H9 (cell line): ENCODE data around the gene ZNF749. TPM values are rescaled to one million over a fixed set of nuclear protein-coding genes. Genes with fewer than 3 reads are reported as not detected.

Experiments used
- DNase-seq: peaks from one replicate; pipeline ENCODE4 v3.0.0-alpha.2; 2017
- H2AFZ ChIP-seq: one replicate; pipeline ENCODE4 v1.6.1; 2013; ENCODE audit warnings: mild to moderate bottlenecking, low read length, control low read depth, moderate library complexity
- H2AK5ac ChIP-seq: 2 replicates; pipeline ENCODE4 v1.6.1; 2013; ENCODE audit warnings: low read length, control low read depth, mixed read lengths; ENCODE audit not compliant: insufficient read length
- H2BK120ac ChIP-seq: one replicate; pipeline ENCODE4 v1.6.1; 2013; ENCODE audit warnings: low read depth, mild to moderate bottlenecking, low read length, control low read depth, inconsistent platforms; ENCODE audit not compliant: poor library complexity, severe bottlenecking
- H2BK12ac ChIP-seq: 2 replicates; pipeline ENCODE4 v1.6.1; 2013; ENCODE audit warnings: low read length, control low read depth, mixed read lengths, low read depth; ENCODE audit not compliant: insufficient read length
- H2BK15ac ChIP-seq: 2 replicates; pipeline ENCODE4 v1.6.1; 2013; ENCODE audit warnings: low read depth, low read length, control low read depth
- H2BK20ac ChIP-seq: one replicate; pipeline ENCODE4 v1.6.1; 2013; ENCODE audit warnings: low read depth, mild to moderate bottlenecking, low read length, control low read depth, inconsistent platforms; ENCODE audit not compliant: poor library complexity, severe bottlenecking
- H2BK5ac ChIP-seq: 2 replicates; pipeline ENCODE4 v1.6.1; 2013; ENCODE audit warnings: low read length, control low read depth, mixed read lengths; ENCODE audit not compliant: insufficient read length
- H3K14ac ChIP-seq: 2 replicates; pipeline ENCODE4 v1.6.1; 2013; ENCODE audit warnings: low read length, control low read depth; ENCODE audit not compliant: insufficient read depth
- H3K18ac ChIP-seq: 2 replicates; pipeline ENCODE4 v1.6.1; 2013; ENCODE audit warnings: low read depth, mild to moderate bottlenecking, mixed read lengths, low read length, control low read depth; ENCODE audit not compliant: insufficient read length
- H3K23ac ChIP-seq: 2 replicates; pipeline ENCODE4 v1.6.1; 2013; ENCODE audit warnings: low read length, control low read depth, mixed read lengths, low read depth; ENCODE audit not compliant: insufficient read length
- H3K23me2 ChIP-seq: 2 replicates; pipeline ENCODE4 v1.6.1; 2013; ENCODE audit warnings: low read depth, mild to moderate bottlenecking, mixed read lengths, low read length, control low read depth; ENCODE audit not compliant: insufficient read length, poor library complexity, severe bottlenecking
- H3K27ac ChIP-seq: 2 replicates; pipeline ENCODE4 v1.5.1; 2013; ENCODE audit warnings: low read length, control low read depth, mixed read lengths, low read depth; ENCODE audit not compliant: insufficient read length
- H3K27me3 ChIP-seq: 2 replicates; pipeline ENCODE4 v1.6.1; 2013; ENCODE audit warnings: low read length, control low read depth, inconsistent platforms; ENCODE audit not compliant: insufficient read depth
- H3K4ac ChIP-seq: 2 replicates; pipeline ENCODE4 v1.6.1; 2013; ENCODE audit warnings: low read depth, mild to moderate bottlenecking, control low read depth, inconsistent platforms, low read length, moderate library complexity
- H3K4me1 ChIP-seq: 2 replicates; pipeline ENCODE4 v1.6.1; 2013; ENCODE audit warnings: low read length, control low read depth, inconsistent platforms; ENCODE audit not compliant: insufficient read depth
- H3K4me2 ChIP-seq: 2 replicates; pipeline ENCODE4 v1.6.1; 2013; ENCODE audit warnings: low read length, control low read depth, mixed read lengths; ENCODE audit not compliant: insufficient read length, insufficient read depth
- H3K56ac ChIP-seq: 2 replicates; pipeline ENCODE4 v1.6.1; 2013; ENCODE audit warnings: low read depth, mild to moderate bottlenecking, mixed read lengths, low read length, control low read depth; ENCODE audit not compliant: insufficient read length
- H3K79me1 ChIP-seq: 2 replicates; pipeline ENCODE4 v1.6.1; 2013; ENCODE audit warnings: low read depth, mild to moderate bottlenecking, moderate library complexity, low read length, control low read depth, inconsistent platforms; ENCODE audit not compliant: insufficient read depth, poor library complexity, severe bottlenecking
- H3K79me2 ChIP-seq: 2 replicates; pipeline ENCODE4 v1.6.1; 2013; ENCODE audit warnings: low read length, control low read depth, inconsistent platforms; ENCODE audit not compliant: insufficient read depth
- H3K9ac ChIP-seq: 2 replicates; pipeline ENCODE4 v1.6.1; 2013; ENCODE audit warnings: low read length, control low read depth, mixed read lengths; ENCODE audit not compliant: insufficient read length; ENCODE audit errors: extremely low read depth
- H3K9me3 ChIP-seq: one replicate; pipeline ENCODE4 v1.6.1; 2013; ENCODE audit warnings: low read depth, low read length, inconsistent platforms; ENCODE audit not compliant: control insufficient read depth
- H3T11ph ChIP-seq: one replicate; pipeline ENCODE4 v1.6.1; 2013; ENCODE audit warnings: mild to moderate bottlenecking, low read length, control low read depth, inconsistent platforms
- H4K20me1 ChIP-seq: one replicate; pipeline ENCODE4 v1.6.1; 2013; ENCODE audit not compliant: control insufficient read depth, insufficient read length, insufficient read depth
- H4K5ac ChIP-seq: 2 replicates; pipeline ENCODE4 v1.6.1; 2013; ENCODE audit warnings: low read depth, mild to moderate bottlenecking, mixed read lengths, low read length, control low read depth; ENCODE audit not compliant: insufficient read length
- H4K8ac ChIP-seq: replicated peaks from 2 replicates; pipeline ENCODE4 v1.6.1; 2013; ENCODE audit warnings: low read length, control low read depth, mixed read lengths, low read depth; ENCODE audit not compliant: insufficient read length
- H4K91ac ChIP-seq: 2 replicates; pipeline ENCODE4 v1.6.1; 2013; ENCODE audit warnings: low read depth, mild to moderate bottlenecking, moderate library complexity, mixed read lengths, low read length, control low read depth; ENCODE audit not compliant: insufficient read length
- H3K27ac Mint-ChIP-seq, 3 experiments: 2 replicates in 2 of 3; 3 replicates in 1 of 3; pipeline ENCODE4 v1.8.0; 2020 to 2021; ENCODE audit warnings: mixed read lengths in 3 of 3, mild to moderate bottlenecking in 1 of 3, moderate library complexity in 1 of 3
- H3K27me3 Mint-ChIP-seq: 2 replicates; pipeline ENCODE4 v1.8.0; 2021; ENCODE audit warnings: low read depth, mild to moderate bottlenecking, moderate library complexity, mixed read lengths
- H3K36me3 Mint-ChIP-seq, 3 experiments: 2 replicates in 2 of 3; 3 replicates in 1 of 3; pipeline ENCODE4 v1.8.0; 2020 to 2021; ENCODE audit warnings: low read depth in 3 of 3, mixed read lengths in 3 of 3; ENCODE audit not compliant: insufficient read depth in 1 of 3
- H3K4me1 Mint-ChIP-seq, 2 experiments: 2 replicates each; pipeline ENCODE4 v1.8.0; 2020; ENCODE audit warnings: mixed read lengths in 2 of 2
- H3K4me3 Mint-ChIP-seq, 2 experiments: 2 replicates in 1 of 2; 3 replicates in 1 of 2; pipeline ENCODE4 v1.8.0; 2020 to 2021; ENCODE audit warnings: mild to moderate bottlenecking in 2 of 2, mixed read lengths in 2 of 2, moderate library complexity in 1 of 2
- H3K9me3 Mint-ChIP-seq, 2 experiments: 2 replicates in 1 of 2; 3 replicates in 1 of 2; pipeline ENCODE4 v1.8.0; 2020; ENCODE audit warnings: mild to moderate bottlenecking in 2 of 2, mixed read lengths in 2 of 2, moderate library complexity in 1 of 2
- WGBS: extraction: QIAGEN DNeasy Blood & Tissue Kit; methylation state at CpG from one replicate; pipeline ENCODE4 v1.1.7; 2013; ENCODE audit warnings: missing lambda C conversion rate, low lambda C conversion rate, mixed read lengths; ENCODE audit not compliant: insufficient read length; ENCODE audit errors: extremely low coverage; 5-methylcytosine and 5-hydroxymethylcytosine counted together
- total RNA-seq: library from RNA; stranded (reverse); gene quantifications from 2 replicates; pipeline ENCODE4 v1.2.1, GENCODE V29; 2021
- TF ChIP-seq, protein P1 (sequence below): fragments of 200-600 bp; sonication (generic); conservative IDR thresholded peaks from 3 replicates; pipeline ENCODE4 v1.8.0; 2021; ENCODE audit warnings: antibody characterized with exemption, mild to moderate bottlenecking

Gene ZNF749
- total RNA-seq, 1 experiment from 2014 or later, result 25.0 TPM

- Histone ChIP-seq H2BK12ac (no peak overlapping the region), H4K20me1 (no peaks in the 10 kb centered on the region), H4K91ac (no peak overlapping the region), H3K79me1 (no peaks in the 10 kb centered on the region), H3K23me2 (no peaks in the 10 kb centered on the region), H3K18ac (no peak overlapping the region), H3K9me3 (no peaks in the 10 kb centered on the region), H2BK120ac (no peak overlapping the region), H2BK20ac (no peak overlapping the region), H3K27ac (no peak overlapping the region), H2AFZ (no peak overlapping the region), H3T11ph (no peak overlapping the region), H3K27me3 (no peaks in the 10 kb centered on the region), H3K4ac (no peak overlapping the region), H3K56ac (no peak overlapping the region), H3K9ac (no peak overlapping the region), H2BK15ac (no peak overlapping the region), H4K8ac (no peak overlapping the region), H2AK5ac (no peak overlapping the region), H4K5ac (no peak overlapping the region), H3K79me2 (no peaks in the 10 kb centered on the region), H2BK5ac (no peak overlapping the region), H3K23ac (no peak overlapping the region), H3K4me1 (no peaks in the 10 kb centered on the region), H3K4me2 (no peak overlapping the region), H3K14ac (no peak overlapping the region)
- peaks cover 2 to 10% of the 10 kb centered on the region in 2 experiments; a peak in 4 of 5 replicates for H3K9me3 Mint-ChIP-seq
- no peak overlapping the region; a peak in 1 of 5 replicates for H3K4me3 Mint-ChIP-seq
- WGBS, result no CpG with 5 or more reads among the region's 9 CpGs
- no peaks in the 10 kb centered on the region; the same call in none of the 2 replicates for H3K27me3 Mint-ChIP-seq
- H3K36me3 Mint-ChIP-seq, result peaks cover 6 to 19% (median 7%) of the 10 kb centered on the region in 3 experiments
- DNase-seq, result no peak
- TF ChIP-seq, protein P1, sequence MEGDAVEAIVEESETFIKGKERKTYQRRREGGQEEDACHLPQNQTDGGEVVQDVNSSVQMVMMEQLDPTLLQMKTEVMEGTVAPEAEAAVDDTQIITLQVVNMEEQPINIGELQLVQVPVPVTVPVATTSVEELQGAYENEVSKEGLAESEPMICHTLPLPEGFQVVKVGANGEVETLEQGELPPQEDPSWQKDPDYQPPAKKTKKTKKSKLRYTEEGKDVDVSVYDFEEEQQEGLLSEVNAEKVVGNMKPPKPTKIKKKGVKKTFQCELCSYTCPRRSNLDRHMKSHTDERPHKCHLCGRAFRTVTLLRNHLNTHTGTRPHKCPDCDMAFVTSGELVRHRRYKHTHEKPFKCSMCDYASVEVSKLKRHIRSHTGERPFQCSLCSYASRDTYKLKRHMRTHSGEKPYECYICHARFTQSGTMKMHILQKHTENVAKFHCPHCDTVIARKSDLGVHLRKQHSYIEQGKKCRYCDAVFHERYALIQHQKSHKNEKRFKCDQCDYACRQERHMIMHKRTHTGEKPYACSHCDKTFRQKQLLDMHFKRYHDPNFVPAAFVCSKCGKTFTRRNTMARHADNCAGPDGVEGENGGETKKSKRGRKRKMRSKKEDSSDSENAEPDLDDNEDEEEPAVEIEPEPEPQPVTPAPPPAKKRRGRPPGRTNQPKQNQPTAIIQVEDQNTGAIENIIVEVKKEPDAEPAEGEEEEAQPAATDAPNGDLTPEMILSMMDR, result no peak
- no peak overlapping the region for H3K27ac Mint-ChIP-seq
- no peaks in the 10 kb centered on the region for H3K4me1 Mint-ChIP-seq
These were observed 31.2 kb upstream of the ZNF749 start for GRCh38 chr19:57403737-57404563.
